Right cardiac atrium (tissue), 5 donors: ENCODE results near the gene GALNT16. TPM values are rescaled to one million over a fixed set of nuclear protein-coding genes. Genes with fewer than 3 reads are reported as not detected.
"Not testable (repeated sequence)": the region's sequence is repeated elsewhere in the genome, so short reads cannot be mapped to it uniquely, and the experiment has no call there.

Source experiments
- ATAC-seq, 2 donors: fragments of 200-7000 bp; cut with Tn5 transposase; one replicate each; pipeline versions ENCODE4 v1.8.0 to v1.9.1; 2020; ENCODE audit warnings: moderate library complexity in 2 of 2, mild to moderate bottlenecking in 1 of 2
- DNase-seq, 3 donors: peaks; one replicate each; pipeline ENCODE4 v3.0.0-alpha.2; 2020
- H3K27ac ChIP-seq: one replicate; pipeline ENCODE4 v1.5.1; 2013; ENCODE audit warnings: mild to moderate bottlenecking, low read length, control low read depth, moderate library complexity
- H3K27me3 ChIP-seq: one replicate; pipeline ENCODE4 v1.6.1; 2013; ENCODE audit not compliant: control insufficient read depth, insufficient read depth
- H3K4me1 ChIP-seq: one replicate; pipeline ENCODE4 v1.6.1; 2013; ENCODE audit warnings: low read length; ENCODE audit not compliant: control insufficient read depth, insufficient read depth
- H3K4me3 ChIP-seq: one replicate; pipeline ENCODE4 v1.5.1; 2013; ENCODE audit warnings: low read length, control low read depth
- H3K9me3 ChIP-seq: one replicate; pipeline ENCODE4 v1.6.1; 2013; ENCODE audit warnings: low read length; ENCODE audit not compliant: control insufficient read depth
- WGBS: extraction: QIAGEN DNeasy Blood & Tissue Kit; methylation state at CpG from one replicate; pipeline ENCODE4 v1.1.7; 2013; 5-methylcytosine and 5-hydroxymethylcytosine counted together
- intact Hi-C, 4 donors: fragments of 100-400 bp; cut with DNase I; formaldehyde crosslinking; loops; one replicate each; pipeline versions ENCODE4 v1.11.0 to v1.14.0; 2022 to 2023
- long read RNA-seq, 4 donors: library from polyadenylated mRNA; unstranded; transcript quantifications; one replicate each; pipeline ENCODE4 v2.0.0, GENCODE V29; 2020 to 2021
- polyA plus RNA-seq: library from polyadenylated mRNA; stranded (reverse); fragments of 200-250 nt; gene quantifications from one replicate; pipeline ENCODE4 v1.2.3, GENCODE V29; 2013
- total RNA-seq, 4 donors: library from RNA; stranded (reverse); fragmentation: NEBNext Ultra II Directional; extraction: Animal tissue kit (Norgen Biotek cat#: 25700); gene quantifications; one replicate each; pipeline ENCODE4 v1.2.1, GENCODE V29; 2021
- donor health status: healthy with polysubstance abuse.
- donor health status: DM: no; HTN: yes; CAD: no.
- donor health status: DM: no; HTN: no; CAD: no.
- donor health status: DM: no; HTN: yes; CAD: no; lungs with severe emphysema.
- donor health status: DM: yes; HTN: yes; CAD: no.

GALNT16 gene
- total RNA-seq (10 to 100 TPM; 24.3 to 50.9 (median 34.0) TPM), polyA plus RNA-seq (33.2 TPM)
- long read RNA-seq, donor 1, full-length matches to known transcripts = 46 of 79 reads
- long read RNA-seq, donor 1, partial matches to known transcripts = 21 of 79 reads
- long read RNA-seq, donor 1, other reads (novel, unspliced or antisense) = 12 of 79 reads
- long read RNA-seq, donor 2, full-length matches to known transcripts = 64 of 99 reads
- long read RNA-seq, donor 2, partial matches to known transcripts = 23 of 99 reads
- long read RNA-seq, donor 2, other reads (novel, unspliced or antisense) = 12 of 99 reads
- long read RNA-seq, donor 3, full-length matches to known transcripts = 161 of 224 reads
- long read RNA-seq, donor 3, partial matches to known transcripts = 38 of 224 reads
- long read RNA-seq, donor 3, other reads (novel, unspliced or antisense) = 25 of 224 reads
- long read RNA-seq, donor 4, full-length matches to known transcripts = 22 of 38 reads
- long read RNA-seq, donor 4, partial matches to known transcripts = 9 of 38 reads
- long read RNA-seq, donor 4, other reads (novel, unspliced or antisense) = 7 of 38 reads

DNA sequence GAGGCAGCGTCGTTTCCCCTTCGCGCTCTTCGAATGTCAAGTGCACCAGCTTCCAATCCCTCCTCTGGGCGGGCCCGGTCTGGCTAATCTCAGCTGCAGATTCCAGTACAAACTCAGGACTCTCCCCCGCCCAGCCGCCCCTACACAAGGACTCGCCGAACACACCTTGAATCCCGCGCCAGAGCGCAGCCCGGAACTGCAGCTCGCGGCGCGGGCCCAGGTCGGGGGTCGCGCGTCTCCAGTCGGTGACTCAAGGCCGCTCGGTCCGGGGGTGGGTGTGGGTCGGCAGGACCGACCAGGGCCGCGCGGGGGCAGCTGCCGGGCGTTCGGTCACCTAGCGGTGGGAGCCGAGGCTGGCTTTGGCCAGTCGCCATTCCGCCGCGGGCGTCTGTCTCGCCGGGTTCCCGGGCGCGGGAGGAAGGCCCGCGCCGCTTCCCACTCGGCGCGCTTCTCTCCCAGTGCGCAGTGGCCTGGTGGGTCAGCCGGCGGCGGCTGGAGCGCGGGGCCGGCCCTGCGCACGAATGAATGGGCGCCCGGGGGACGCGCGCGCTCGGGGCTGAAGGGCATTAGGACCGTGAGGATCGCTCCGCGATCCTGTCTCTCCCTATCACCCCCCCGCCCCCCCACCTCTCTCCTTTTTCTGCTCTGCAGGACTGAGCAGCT lies at the start of gene GALNT16:
Gene GALNT16, plus strand, starts transcription at position 632 of the 663 bp plus-strand sequence. CDS start 133 bp downstream, outside the sequence.
- H3K27ac ChIP-seq = no peak within 1 kb of the TSS
- ATAC-seq (peak; percentile 24 to 28), DNase-seq (peak; percentile 53 to 79 (median 78))
- H3K4me1 ChIP-seq = peaks cover 7% of the 10 kb centered on the region
- under 1% methylated on average over 73 of the region's 74 CpGs for WGBS
- H3K4me3 ChIP-seq = peak within 1 kb of the TSS; percentile 51
- no peaks in the 10 kb centered on the region for H3K27me3 ChIP-seq
- H3K9me3 ChIP-seq = no peaks in the 10 kb centered on the region
- intact Hi-C loops = loop anchor here in 1 of 4 donors (5.0 kb wide), 1 partner anchor 88 kb away; no protein-coding TSS in a partner anchor

- no peak overlapping the region for H3K27ac ChIP-seq
- H3K9me3 ChIP-seq = no peaks in the 10 kb centered on the region
- H3K4me1 ChIP-seq = no peaks in the 10 kb centered on the region
- WGBS = 63% methylated on average over 2 of the region's 2 CpGs
- ATAC-seq (no peak), DNase-seq (no peak)
- H3K27me3 ChIP-seq = no peaks in the 10 kb centered on the region
- intact Hi-C loops = no loop called here
- H3K4me3 ChIP-seq = no peak overlapping the region
Observed at GRCh38 chr14:69214393-69214792, 45.6 kb upstream of the GALNT16 start.

GRCh38 chr14:69217663-69218062 lies 42.3 kb upstream of the GALNT16 start:
- intact Hi-C loops, H3K27ac ChIP-seq, H3K27me3 ChIP-seq, H3K9me3 ChIP-seq, DNase-seq, H3K4me3 ChIP-seq, ATAC-seq, H3K4me1 ChIP-seq: not testable (repeated sequence)
- 98% methylated on average over 2 of the region's 3 CpGs for WGBS

GRCh38 chr14:69224946-69225345 lies 35.0 kb upstream of the GALNT16 start:
- intact Hi-C loops = no loop called here
- Histone ChIP-seq H3K9me3 (no peaks in the 10 kb centered on the region), H3K27ac (no peak overlapping the region), H3K4me3 (no peak overlapping the region), H3K4me1 (peaks cover 2% of the 10 kb centered on the region), H3K27me3 (no peaks in the 10 kb centered on the region)
- WGBS = 69% methylated on average over 4 of the region's 4 CpGs
- DNase-seq (no peak), ATAC-seq (peak in 1 of 2 donors; percentile 34)

DNA sequence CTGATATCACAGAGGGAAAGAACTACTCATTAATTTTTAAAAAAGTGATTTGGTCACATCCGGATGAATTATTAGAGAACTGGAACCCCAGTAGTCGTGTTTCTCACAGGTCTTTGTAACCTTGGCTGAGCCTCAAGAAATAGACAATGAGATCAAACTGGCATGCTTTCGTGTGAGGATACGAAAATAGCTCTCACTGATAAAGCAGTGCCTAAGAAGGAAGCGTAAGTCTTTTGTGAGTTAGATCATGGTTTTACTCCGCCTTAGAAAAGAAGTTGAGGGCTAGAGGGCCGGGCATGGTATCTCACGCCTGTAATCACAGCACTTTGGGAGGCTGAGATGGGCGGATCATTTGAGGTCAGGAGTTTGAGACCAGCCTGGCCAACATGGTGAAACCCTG lies 33.8 kb upstream of the GALNT16 start:
- no peaks in the 10 kb centered on the region for H3K9me3 ChIP-seq
- intact Hi-C loops = no loop called here
- 21% methylated on average over 9 of the region's 9 CpGs for WGBS
- peak overlapping the region; percentile 23 for H3K27ac ChIP-seq
- ATAC-seq (peak; percentile 83 to 94), DNase-seq (peak in 1 of 3 donors; percentile 25)
- no peaks in the 10 kb centered on the region for H3K27me3 ChIP-seq
- H3K4me1 ChIP-seq = peaks cover 2% of the 10 kb centered on the region
- H3K4me3 ChIP-seq = no peak overlapping the region

GRCh38 chr14:69226736-69227135 lies 33.2 kb upstream of the GALNT16 start:
- DNase-seq (no peak), ATAC-seq (peak; percentile 8 to 41)
- 95% methylated on average over 2 of the region's 2 CpGs for WGBS
- no peak overlapping the region for H3K4me3 ChIP-seq
- peak overlapping the region; percentile 78 for H3K27ac ChIP-seq
- no peaks in the 10 kb centered on the region for H3K9me3 ChIP-seq
- intact Hi-C loops = no loop called here
- no peaks in the 10 kb centered on the region for H3K27me3 ChIP-seq
- peaks cover 2% of the 10 kb centered on the region for H3K4me1 ChIP-seq

- Histone ChIP-seq H3K9me3 (no peaks in the 10 kb centered on the region), H3K4me1 (peaks cover 2% of the 10 kb centered on the region), H3K4me3 (no peak overlapping the region), H3K27me3 (no peaks in the 10 kb centered on the region), H3K27ac (no peak overlapping the region)
- ATAC-seq = peak in 1 of 2 donors; percentile 48
- DNase-seq = no peak
- WGBS = 48% methylated on average over 2 of the region's 2 CpGs
- intact Hi-C loops = no loop called here
Observed at GRCh38 chr14:69231486-69231885, 28.5 kb upstream of the GALNT16 start.

GRCh38 chr14:69232388-69232787 lies 27.6 kb upstream of the GALNT16 start:
- intact Hi-C loops = no loop called here
- DNase-seq (no peak), ATAC-seq (no peak)
- H3K27me3 ChIP-seq = no peaks in the 10 kb centered on the region
- no peak overlapping the region for H3K27ac ChIP-seq
- no peaks in the 10 kb centered on the region for H3K9me3 ChIP-seq
- no peak overlapping the region for H3K4me3 ChIP-seq
- WGBS = 94% methylated on average over 3 of the region's 3 CpGs
- H3K4me1 ChIP-seq = no peaks in the 10 kb centered on the region

GRCh38 chr14:69234106-69234505 lies 25.9 kb upstream of the GALNT16 start:
- H3K27me3 ChIP-seq = no peaks in the 10 kb centered on the region
- no peak overlapping the region for H3K27ac ChIP-seq
- H3K4me1 ChIP-seq = no peaks in the 10 kb centered on the region
- intact Hi-C loops = no loop called here
- H3K4me3 ChIP-seq = no peak overlapping the region
- no peaks in the 10 kb centered on the region for H3K9me3 ChIP-seq
- DNase-seq (no peak), ATAC-seq (no peak)

DNA sequence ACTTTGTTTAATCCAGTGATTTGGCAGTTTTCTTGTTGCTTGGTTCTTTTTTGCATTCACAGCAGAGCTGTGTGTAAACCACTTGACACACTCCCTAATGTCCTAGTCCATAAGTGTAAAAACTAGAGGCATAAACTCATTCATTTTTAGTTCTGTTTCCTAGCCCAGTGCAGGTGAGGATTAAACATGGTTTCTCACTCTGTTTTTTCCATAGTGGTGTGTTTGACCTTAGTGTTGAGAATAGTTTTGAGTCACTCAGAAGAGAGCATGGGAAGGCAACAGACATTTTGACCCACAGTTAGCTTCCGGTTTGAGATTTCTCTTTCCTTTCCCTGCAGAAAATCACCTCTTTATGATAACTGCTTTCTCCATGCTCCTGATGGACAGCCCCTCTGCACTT lies 24.2 kb upstream of the GALNT16 start:
- no peak overlapping the region for H3K27ac ChIP-seq
- H3K27me3 ChIP-seq = no peaks in the 10 kb centered on the region
- no peaks in the 10 kb centered on the region for H3K4me1 ChIP-seq
- H3K4me3 ChIP-seq = no peak overlapping the region
- 90% methylated on average over 1 of the region's 1 CpG for WGBS
- DNase-seq (no peak), ATAC-seq (no peak)
- H3K9me3 ChIP-seq = no peaks in the 10 kb centered on the region
- intact Hi-C loops = no loop called here

DNA sequence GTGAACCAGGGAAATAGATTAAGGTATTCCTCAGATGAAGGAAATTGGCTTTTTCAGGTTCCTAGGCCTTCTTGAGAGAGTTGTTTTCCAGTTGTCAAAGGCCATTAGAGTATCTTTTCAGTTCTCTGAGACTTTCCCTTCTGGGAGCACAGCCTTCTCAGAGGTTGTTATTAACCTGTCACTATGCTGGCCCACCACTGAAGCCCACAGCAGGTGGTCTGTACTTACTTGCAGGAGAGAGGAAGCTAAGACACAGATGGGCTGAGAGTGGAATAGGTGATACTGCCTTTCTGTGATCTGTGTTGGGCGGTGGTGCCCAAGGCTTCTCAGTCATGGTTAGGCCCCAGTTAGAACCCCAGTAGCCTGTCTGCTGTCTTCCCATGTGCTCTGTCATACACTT lies 22.8 kb upstream of the GALNT16 start:
- H3K4me1 ChIP-seq = no peaks in the 10 kb centered on the region

More for the DNA sequence above, 22.8 kb upstream of the GALNT16 start:
- Histone ChIP-seq H3K27me3 (no peaks in the 10 kb centered on the region), H3K27ac (no peak overlapping the region), H3K9me3 (no peaks in the 10 kb centered on the region), H3K4me3 (no peak overlapping the region)
- ATAC-seq = no peak
- WGBS = 98% methylated on average over 1 of the region's 1 CpG
- no peak for DNase-seq
- intact Hi-C loops = no loop called here
